GM12872 (cell line): ENCODE results near the gene FAM50B.

Source experiments
- TF ChIP-seq, protein P1 (sequence below): IDR thresholded peaks from 3 replicates; pipeline ENCODE4 v1.5.1; 2011; ENCODE audit warnings: low read depth, mild to moderate bottlenecking, low read length, moderate library complexity; ENCODE audit not compliant: insufficient read depth

The FAM50B gene

DNA sequence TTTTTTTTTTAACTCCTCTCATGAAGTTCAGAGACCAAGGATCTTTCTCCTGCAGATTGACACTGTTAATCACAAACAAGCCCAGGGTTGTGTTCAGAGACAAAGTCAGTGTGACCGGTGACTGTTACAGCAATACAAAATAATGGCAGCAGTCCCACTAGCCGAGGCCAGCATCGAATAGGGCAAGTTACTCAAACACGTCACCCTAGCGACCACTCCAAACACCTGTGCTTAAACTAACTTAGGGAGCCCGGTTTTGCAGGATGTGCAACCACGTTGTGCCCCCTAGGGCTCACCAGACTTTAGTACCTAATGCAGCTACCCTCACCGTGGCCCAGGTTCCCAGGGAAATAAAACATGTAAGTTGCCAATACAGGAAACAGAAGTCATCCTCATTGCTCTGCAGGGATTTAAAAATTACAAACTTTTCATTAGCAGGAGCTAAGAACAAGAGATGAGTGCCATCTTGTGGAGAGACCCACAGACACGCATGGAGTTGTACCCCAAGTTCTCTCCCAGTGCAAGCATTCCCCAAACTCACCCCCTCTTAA, 38.1 kb downstream of the FAM50B start:
- TF ChIP-seq, protein P1, sequence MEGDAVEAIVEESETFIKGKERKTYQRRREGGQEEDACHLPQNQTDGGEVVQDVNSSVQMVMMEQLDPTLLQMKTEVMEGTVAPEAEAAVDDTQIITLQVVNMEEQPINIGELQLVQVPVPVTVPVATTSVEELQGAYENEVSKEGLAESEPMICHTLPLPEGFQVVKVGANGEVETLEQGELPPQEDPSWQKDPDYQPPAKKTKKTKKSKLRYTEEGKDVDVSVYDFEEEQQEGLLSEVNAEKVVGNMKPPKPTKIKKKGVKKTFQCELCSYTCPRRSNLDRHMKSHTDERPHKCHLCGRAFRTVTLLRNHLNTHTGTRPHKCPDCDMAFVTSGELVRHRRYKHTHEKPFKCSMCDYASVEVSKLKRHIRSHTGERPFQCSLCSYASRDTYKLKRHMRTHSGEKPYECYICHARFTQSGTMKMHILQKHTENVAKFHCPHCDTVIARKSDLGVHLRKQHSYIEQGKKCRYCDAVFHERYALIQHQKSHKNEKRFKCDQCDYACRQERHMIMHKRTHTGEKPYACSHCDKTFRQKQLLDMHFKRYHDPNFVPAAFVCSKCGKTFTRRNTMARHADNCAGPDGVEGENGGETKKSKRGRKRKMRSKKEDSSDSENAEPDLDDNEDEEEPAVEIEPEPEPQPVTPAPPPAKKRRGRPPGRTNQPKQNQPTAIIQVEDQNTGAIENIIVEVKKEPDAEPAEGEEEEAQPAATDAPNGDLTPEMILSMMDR: peak; percentile 44; the same call in 2 of the 3 replicates

DNA sequence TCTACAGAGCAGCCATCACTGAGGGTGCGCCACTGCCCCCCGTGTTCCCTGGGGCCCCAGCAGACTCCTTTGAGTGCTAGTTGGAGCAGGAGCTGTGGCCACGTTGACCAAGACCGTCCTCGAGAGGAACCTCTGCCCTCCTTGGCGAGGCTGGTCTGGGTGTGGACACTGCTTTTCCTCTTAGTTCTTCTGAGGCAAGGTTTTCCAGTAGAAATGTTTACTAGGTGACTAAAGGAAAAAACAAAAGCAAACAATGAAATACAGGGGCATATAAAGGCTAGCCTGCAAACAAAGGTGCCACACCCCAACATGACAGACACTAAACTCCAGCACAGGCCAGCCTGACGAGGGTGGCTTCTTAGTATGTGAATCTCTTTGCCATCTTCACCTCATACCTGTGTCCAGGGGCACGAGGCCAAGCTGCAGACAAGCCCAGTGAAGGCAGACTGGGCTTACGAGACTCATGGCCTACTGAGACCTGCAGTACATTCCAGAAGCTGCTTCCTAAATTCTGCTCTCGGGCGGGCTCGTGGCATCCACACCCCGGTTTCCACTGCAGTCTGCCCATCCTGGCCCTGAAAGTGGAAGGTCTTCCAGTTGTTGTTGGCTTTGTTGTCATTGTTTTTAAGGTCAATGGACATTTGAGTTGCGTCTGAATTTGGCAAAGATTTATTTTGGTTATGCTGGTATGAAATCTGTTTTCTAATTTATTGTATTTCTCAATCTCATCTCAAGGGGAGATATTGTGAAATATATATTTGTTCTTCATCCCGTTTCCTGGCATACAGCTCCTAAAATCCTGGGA, 39.2 kb downstream of the FAM50B start:
- TF ChIP-seq, protein P1: no peak

DNA sequence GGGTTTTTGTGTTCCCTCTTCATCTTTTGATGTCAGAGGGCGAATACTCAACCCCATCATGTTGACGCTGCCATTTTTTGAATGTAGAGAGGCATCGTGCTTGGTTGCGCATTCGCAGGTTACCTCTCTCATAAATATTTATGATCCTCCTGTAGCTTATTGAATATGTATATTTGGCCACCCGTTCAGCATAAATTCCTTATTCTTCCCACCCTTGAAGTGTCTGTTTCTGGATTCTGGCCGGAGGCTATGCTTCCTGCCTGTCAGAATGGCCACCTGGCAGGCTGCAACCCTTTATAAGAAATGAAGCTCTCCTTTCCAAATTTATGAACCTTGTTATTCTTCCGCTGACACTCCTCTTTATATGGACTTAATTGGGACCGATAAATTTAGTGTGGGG, 40.9 kb downstream of the FAM50B start:
- TF ChIP-seq, protein P1: no peak

DNA sequence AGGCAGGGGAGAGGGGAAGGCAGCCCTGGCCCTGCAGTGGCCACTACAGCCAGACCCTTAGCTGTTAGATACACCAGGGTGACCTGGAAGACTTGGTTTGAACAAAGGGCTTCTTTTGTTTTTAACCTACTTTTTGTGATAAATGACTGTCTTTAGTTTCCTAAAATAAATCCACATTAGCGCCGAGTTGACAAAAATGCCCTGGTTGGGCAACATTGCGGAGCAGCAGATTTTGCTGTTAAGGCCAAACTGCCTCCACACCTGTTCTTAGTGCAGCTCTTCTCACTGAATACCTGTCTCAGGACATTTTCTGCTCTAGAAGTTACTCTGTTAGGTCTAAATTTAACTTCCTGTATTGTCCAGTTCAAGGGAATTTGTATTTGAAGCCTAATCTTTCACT, 42.7 kb downstream of the FAM50B start:
- TF ChIP-seq, protein P1: no peak

DNA sequence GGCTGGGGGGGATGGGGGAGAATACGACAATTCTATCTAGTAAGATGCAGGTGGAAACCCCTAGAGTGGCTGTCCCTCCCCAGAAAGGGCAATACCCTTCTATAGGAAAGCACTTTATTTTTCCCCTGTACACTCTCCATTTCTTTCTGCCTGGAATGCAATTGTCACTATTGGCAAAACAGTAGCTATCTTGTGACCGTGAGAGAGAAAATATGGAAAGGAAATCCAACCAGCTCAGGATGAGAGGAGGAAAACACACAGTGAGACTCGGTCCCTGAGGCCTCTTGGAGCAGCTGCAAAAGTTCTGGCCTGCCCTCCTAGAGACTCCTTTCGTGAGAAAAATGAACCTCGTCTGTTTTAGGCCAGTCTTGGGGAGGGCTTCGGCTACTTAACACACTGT, 43.4 kb downstream of the FAM50B start:
- TF ChIP-seq, protein P1: no peak

DNA sequence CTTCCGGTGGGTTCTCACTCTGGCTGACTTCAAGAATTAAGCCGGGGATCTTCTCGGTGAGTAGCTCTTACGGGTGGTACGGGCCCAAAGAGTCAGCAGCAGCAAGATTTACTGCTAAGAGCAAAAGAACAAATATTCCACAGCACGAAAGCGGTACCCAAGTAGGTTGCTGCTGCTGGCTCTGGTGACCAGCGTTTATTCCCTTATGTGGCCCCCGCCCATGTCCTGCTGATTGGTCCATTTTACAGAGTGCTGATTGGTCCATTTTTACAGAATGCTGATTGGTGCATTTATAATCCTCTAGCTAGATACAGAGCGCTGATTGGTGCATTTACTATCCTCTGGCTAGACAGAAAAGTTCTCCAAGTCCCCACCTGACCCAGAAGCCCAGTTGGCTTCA, 44.3 kb downstream of the FAM50B start:
- TF ChIP-seq, protein P1: no peak

DNA sequence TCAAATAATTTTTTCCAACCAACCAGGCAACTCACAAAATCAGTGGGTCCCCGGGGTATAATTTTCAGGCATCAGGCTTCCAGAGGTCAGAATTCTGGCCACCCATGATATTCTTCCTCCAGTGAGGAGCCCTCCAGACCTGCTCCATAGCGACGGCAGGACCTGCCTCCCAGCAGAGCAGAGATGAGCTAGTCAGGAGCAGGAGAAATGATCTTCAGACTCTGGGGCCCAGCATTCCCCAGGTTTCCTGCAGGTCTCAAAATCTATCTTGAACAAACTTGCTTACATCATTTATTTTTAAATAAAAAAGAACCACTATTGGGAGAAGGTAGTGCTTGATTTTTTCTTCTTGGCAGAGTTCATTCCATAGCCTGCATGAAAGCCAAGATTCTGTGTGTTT, 44.7 kb downstream of the FAM50B start:
- TF ChIP-seq, protein P1: no peak
